SK-MEL-5 (cell line): ENCODE results near the gene ICA1. TPM values are rescaled to one million over a fixed set of nuclear protein-coding genes. Genes with fewer than 3 reads are reported as not detected.
"Not testable (repeated sequence)": the region's sequence is repeated elsewhere in the genome, so short reads cannot be mapped to it uniquely, and the experiment has no call there.

Source experiments
- DNase-seq: peaks from one replicate; pipeline ENCODE4 v3.0.0-alpha.2; 2016; ENCODE audit warnings: low read depth, low spot score
- in situ Hi-C: cut with HindIII; loops from 2 replicates; pipeline ENCODE4 v1.10.0; 2016; ENCODE audit warnings: low sequenced_read_pairs, high pct_unique_total_duplicates, low pct_unique_long_range_greater_than_20kb
- total RNA-seq: library from RNA; depleted of rRNA; stranded (reverse); fragments of >200 nt; shearing (Covaris generic); gene quantifications from 2 replicates; pipeline ENCODE4 v1.2.3, GENCODE V29; 2014

ICA1 gene
- total RNA-seq, 1 experiment from 2014 or later: 2.3 TPM

DNA sequence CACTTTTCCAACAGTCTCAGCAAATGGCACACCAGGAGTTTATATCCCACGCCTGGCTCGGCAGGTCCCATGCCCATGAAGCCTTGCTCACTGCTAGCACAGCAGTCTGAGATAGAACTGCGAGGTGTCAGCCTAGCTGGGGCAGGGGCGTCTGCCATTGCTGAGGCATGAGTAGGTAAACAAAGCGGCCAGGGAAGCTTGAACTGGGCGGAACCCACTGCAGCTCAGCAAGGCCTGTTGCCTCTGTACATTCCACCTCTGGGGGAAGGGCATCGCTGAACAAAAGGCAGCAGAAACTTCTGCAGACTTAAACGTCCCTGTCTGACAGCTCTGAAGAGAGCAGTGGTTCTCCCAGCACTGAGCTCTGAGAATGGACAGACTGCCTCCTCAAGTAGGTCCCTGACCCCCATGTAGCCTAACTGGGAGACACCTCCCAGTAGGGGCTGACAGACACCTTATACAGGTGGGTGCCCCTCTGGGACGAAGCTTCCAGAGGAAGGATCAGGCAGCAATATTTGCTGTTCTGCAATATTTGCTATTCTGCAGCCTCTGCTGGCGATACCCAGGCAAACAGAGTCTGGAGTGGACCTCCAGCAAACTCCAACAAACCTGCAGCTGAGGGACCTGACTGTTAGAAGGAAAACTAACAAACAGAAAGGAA, 22.1 kb downstream of the ICA1 start:
- DNase-seq, in situ Hi-C loops: not testable (repeated sequence)

GRCh38 chr7:8236780-8237407, 25.1 kb downstream of the ICA1 start:
- in situ Hi-C loops: no loop called here
- DNase-seq: no peak

DNA sequence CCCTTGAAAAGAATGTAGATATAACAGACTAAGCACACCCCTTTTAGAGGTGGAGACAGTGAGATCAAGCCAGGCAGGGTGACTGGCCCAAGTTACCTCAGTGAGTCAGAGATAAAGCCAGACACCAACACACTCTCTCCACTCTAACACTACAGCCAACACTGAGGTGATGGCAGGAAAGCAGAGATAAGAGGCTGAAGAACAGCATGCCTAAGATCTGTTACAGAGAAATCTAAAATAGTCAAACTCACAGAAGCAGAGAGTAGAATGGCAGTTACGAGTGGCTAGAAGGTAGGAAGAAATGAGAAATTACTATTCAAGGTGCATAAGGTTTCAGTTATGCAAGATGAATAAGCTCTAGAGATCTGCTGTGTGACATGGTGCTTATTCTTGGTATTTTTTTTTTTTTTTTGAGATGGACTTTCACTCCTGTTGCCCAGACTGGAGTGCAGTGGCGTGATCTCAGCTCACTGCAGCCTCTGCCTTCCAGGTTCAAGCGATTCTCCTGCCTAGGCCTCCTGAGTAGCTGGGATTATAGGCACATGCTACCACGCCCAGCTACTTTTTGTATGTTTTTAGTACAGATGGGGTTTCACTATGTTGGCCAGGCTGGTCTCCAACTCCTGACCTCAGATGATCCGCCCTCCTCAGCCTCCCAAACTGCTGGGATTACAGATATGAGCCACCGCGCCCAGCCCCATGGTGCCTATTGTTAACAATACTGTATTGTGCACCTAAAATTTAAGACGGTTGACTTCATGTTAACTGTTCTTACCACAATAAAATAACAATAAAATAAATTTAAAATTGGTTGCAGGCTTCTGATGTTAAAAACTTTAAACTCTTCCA, 28.7 kb downstream of the ICA1 start:
- DNase-seq: no peak
- in situ Hi-C loops: no loop called here

- in situ Hi-C loops: no loop called here
- no peak for DNase-seq
Measured at GRCh38 chr7:8229927-8230326, 32.0 kb downstream of the ICA1 start.

GRCh38 chr7:8228766-8229674, 32.9 kb downstream of the ICA1 start:
- DNase-seq: no peak
- in situ Hi-C loops: no loop called here

- in situ Hi-C loops: no loop called here
- no peak for DNase-seq
Measured at GRCh38 chr7:8228068-8228467, 33.9 kb downstream of the ICA1 start.

GRCh38 chr7:8227261-8227660, 34.7 kb downstream of the ICA1 start:
- in situ Hi-C loops: no loop called here
- DNase-seq: no peak

GRCh38 chr7:8226501-8226900, 35.5 kb downstream of the ICA1 start:
- no peak for DNase-seq
- in situ Hi-C loops: no loop called here

GRCh38 chr7:8221567-8221966, 40.4 kb downstream of the ICA1 start:
- DNase-seq: no peak
- in situ Hi-C loops: no loop called here

DNA sequence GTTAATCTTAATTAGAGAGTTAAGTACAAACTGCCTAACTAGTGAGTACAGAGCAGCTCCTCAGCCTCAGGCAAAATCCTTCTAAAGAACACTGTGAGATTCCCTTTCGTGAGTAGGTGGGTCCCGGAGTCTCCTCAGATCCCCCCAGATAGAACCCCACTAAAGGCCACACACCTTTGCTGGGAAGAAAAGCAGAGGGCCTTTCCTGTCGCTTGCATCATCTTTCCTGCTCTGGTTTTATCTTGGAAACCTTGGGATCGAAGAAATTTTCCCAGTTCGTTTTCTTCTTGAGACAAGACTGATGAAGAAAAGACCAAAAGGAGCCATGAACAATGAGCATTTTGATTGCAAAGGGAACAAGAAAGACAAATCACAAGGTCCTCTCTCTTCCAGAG, 40.9 kb downstream of the ICA1 start:
- DNase-seq: no peak
- in situ Hi-C loops: no loop called here

- in situ Hi-C loops: no loop called here
- DNase-seq: no peak
Measured at GRCh38 chr7:8220376-8221100, 41.4 kb downstream of the ICA1 start.

DNA sequence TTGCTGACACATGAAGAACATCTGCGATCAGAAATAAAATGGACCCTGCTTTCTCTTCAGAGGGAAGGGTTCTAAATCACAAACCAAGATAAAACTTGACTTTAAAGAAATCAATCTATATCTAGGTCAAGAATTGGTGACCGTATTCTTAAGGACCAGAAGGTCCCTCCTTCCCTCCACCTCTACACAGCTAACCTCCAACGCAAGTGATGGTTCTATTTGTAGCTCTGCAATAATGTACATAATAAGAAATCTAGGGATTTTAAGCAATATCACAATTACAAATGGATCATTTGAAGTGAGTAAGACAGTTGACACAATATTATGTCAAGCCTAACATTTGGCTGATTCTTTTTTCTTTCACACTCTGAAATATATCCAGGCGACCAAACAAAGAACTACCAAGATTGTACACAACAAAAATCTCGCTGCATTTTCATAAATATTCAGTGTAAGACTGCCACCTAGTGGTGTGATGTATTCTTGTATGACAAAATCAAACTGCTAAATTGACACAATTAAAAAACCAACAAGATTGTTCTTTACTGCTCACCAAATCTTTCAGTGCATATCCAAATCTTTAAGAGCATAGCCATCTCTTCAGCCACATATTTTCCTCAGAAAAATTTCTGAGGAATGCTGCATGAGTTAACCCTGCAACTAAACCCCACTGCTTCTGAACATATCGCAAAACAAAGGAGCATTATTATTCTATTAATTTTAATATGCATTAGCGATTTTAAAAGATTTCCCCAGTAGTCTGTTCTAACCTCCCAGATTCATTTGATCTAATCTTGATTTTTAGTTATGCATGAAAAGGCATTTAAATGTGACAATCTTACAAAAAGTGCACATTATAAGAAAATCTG, 44.5 kb downstream of the ICA1 start:
- in situ Hi-C loops: no loop called here
- peak; percentile 86 for DNase-seq

DNA sequence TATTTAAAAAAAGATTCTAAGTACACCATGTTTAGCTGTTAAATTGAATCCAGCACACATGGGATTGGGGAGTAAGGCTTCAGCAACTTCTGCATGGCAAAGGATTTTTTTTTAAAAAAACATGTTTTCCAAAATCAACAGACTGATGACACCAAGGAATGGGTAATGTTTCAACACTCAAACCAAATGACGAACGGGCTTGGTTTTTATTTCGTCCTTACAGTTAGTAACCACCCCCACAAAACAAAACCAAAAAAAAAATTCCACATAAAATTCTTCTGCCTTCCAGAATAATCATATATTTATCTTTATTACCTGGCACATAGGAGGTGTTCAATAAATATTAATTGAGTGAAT, 45.7 kb downstream of the ICA1 start:
- in situ Hi-C loops: no loop called here
- DNase-seq: no peak

- in situ Hi-C loops: no loop called here
- no peak for DNase-seq
Measured at GRCh38 chr7:8215648-8216333, 46.2 kb downstream of the ICA1 start.

DNA sequence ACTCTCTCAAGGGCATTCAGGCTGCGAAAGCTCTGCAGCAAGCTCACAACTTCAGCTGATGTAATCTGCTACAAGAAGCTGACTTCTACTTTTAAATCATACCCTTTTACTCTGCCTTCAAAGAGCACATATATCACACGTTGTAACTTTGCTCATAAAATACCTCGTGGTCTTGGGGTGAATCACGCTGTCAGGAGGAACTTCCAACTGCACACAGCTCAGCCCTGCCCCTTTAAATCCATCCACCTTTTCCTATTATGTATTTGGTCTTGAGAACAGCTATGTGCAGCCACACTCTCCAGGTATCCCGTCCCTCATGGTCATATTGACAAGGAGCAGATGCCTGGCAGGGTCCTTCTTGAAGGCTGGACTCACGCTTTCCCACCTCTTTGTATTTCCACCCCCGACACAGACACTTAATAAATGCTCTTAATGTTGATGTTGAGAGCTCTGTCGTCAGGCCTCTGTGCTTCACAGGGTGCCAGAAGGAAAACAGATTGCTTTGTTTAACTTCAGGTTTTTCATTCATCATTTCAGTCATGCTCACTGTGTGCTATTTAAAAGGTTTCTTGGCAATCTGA, 47.6 kb downstream of the ICA1 start:
- in situ Hi-C loops: no loop called here

DNA sequence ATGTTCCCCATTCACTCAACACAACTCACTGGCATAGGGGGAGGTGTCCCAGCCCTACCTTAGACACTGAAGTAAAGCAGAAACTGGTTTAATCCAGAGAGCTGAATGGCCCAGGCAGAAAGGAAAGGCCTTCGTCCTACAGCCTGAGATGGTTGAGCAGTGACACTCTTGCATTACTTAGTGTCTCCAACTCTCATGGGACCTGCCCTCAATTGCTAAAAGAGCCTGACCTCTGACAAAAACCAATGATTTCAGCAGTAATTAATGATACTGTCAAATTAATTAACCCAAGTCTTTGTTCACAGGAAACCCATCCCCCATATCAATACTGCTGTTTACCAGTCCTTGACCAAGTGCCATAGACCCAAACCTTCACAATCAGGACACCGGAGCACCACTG, 48.6 kb downstream of the ICA1 start:
- DNase-seq: no peak
- in situ Hi-C loops: no loop called here

More for the DNA sequence above, 47.6 kb downstream of the ICA1 start:
- DNase-seq: peak; percentile 61
